Mesendoderm (in vitro differentiated cells): ENCODE measurements around the gene PHF13.

Experiments used
- DNase-seq: peaks from one replicate; pipeline ENCODE4 v3.0.0; 2013
- H2AK5ac ChIP-seq: 2 replicates; pipeline ENCODE4 v1.6.1; 2013; ENCODE audit warnings: low read length, inconsistent platforms
- H2BK120ac ChIP-seq: 2 replicates; pipeline ENCODE4 v1.6.1; 2013; ENCODE audit warnings: low read depth, mild to moderate bottlenecking, low read length, moderate library complexity, mixed read lengths
- H2BK15ac ChIP-seq: replicated peaks from 2 replicates; pipeline ENCODE4 v1.6.1; 2013; ENCODE audit warnings: low read depth, mild to moderate bottlenecking, moderate library complexity
- H2BK5ac ChIP-seq: 2 replicates; pipeline ENCODE4 v1.6.1; 2013; ENCODE audit warnings: low read length, inconsistent platforms
- H3K18ac ChIP-seq: 2 replicates; pipeline ENCODE4 v1.6.1; 2013; ENCODE audit warnings: mild to moderate bottlenecking, low read length, mixed read lengths
- H3K23ac ChIP-seq: one replicate; pipeline ENCODE4 v1.6.1; 2013; ENCODE audit warnings: low read length
- H3K27ac ChIP-seq: 2 replicates; pipeline ENCODE4 v1.5.1; 2013; ENCODE audit warnings: low read depth, mild to moderate bottlenecking, inconsistent platforms, low read length, moderate library complexity
- H3K27me3 ChIP-seq: 2 replicates; pipeline ENCODE4 v1.6.1; 2013; ENCODE audit warnings: low read length, control low read depth, mild to moderate bottlenecking, inconsistent platforms; ENCODE audit not compliant: insufficient read depth, poor library complexity
- H3K36me3 ChIP-seq: 2 replicates; pipeline ENCODE4 v1.6.1; 2013; ENCODE audit warnings: low read length, inconsistent platforms; ENCODE audit not compliant: control insufficient read depth, insufficient read depth
- H3K4ac ChIP-seq: one replicate; pipeline ENCODE4 v1.6.1; 2013; ENCODE audit warnings: low read depth, mild to moderate bottlenecking, low read length, moderate library complexity
- H3K4me1 ChIP-seq: 2 replicates; pipeline ENCODE4 v1.6.1; 2013; ENCODE audit warnings: low read depth, low read length, inconsistent platforms; ENCODE audit not compliant: control insufficient read depth
- H3K4me2 ChIP-seq: 2 replicates; pipeline ENCODE4 v1.6.1; 2013; ENCODE audit warnings: low read length
- H3K4me3 ChIP-seq: 2 replicates; pipeline ENCODE4 v1.5.1; 2013; ENCODE audit warnings: mild to moderate bottlenecking, low read length
- H3K56ac ChIP-seq: one replicate; pipeline ENCODE4 v1.6.1; 2013; ENCODE audit warnings: low read length
- H3K79me1 ChIP-seq: 2 replicates; pipeline ENCODE4 v1.6.1; 2013; ENCODE audit warnings: low read length, inconsistent platforms
- H3K79me2 ChIP-seq: 2 replicates; pipeline ENCODE4 v1.6.1; 2013; ENCODE audit warnings: mild to moderate bottlenecking, low read length; ENCODE audit not compliant: control insufficient read depth, insufficient read depth
- H3K9ac ChIP-seq: 2 replicates; pipeline ENCODE4 v1.6.1; 2013; ENCODE audit warnings: low read length, inconsistent platforms
- H4K5ac ChIP-seq: one replicate; pipeline ENCODE4 v1.6.1; 2013; ENCODE audit warnings: low read length
- H4K8ac ChIP-seq: one replicate; pipeline ENCODE4 v1.6.1; 2013; ENCODE audit warnings: low read depth, mild to moderate bottlenecking, control low read depth, low read length, moderate library complexity
- WGBS: extraction: QIAGEN DNeasy Blood & Tissue Kit; methylation state at CpG from one replicate; pipeline ENCODE4 v1.1.7; 2013; ENCODE audit warnings: low lambda C conversion rate, missing lambda C conversion rate; ENCODE audit not compliant: insufficient coverage; ENCODE audit errors: extremely low coverage; 5-methylcytosine and 5-hydroxymethylcytosine counted together

PHF13 gene

GRCh38 chr1:6588893-6589520 is 24.5 kb upstream of the PHF13 start:
- Histone ChIP-seq H3K79me2 (no peaks in the 10 kb centered on the region), H3K36me3 (peaks cover 8% of the 10 kb centered on the region), H2AK5ac (no peak overlapping the region), H3K4me2 (no peak overlapping the region), H2BK5ac (no peak overlapping the region), H3K4me3 (no peak overlapping the region), H4K8ac (no peak overlapping the region), H3K79me1 (no peaks in the 10 kb centered on the region), H2BK15ac (no peak overlapping the region), H3K56ac (no peak overlapping the region), H3K27me3 (no peaks in the 10 kb centered on the region), H3K4ac (no peak overlapping the region), H3K18ac (no peak overlapping the region), H3K23ac (no peak overlapping the region), H3K9ac (no peak overlapping the region), H3K4me1 (no peaks in the 10 kb centered on the region), H4K5ac (no peak overlapping the region), H3K27ac (no peak overlapping the region), H2BK120ac (no peak overlapping the region)
- DNase-seq = no peak
- no CpG with 5 or more reads among the region's 24 CpGs for WGBS

- no peak overlapping the region for H3K23ac ChIP-seq
- no peak overlapping the region for H3K4ac ChIP-seq
- no peaks in the 10 kb centered on the region for H3K79me2 ChIP-seq
- H2AK5ac ChIP-seq = no peak overlapping the region
- no peaks in the 10 kb centered on the region for H3K4me1 ChIP-seq
- H3K56ac ChIP-seq = no peak overlapping the region
- H4K5ac ChIP-seq = no peak overlapping the region
- no peak overlapping the region for H3K4me2 ChIP-seq
- no peaks in the 10 kb centered on the region for H3K27me3 ChIP-seq
- H3K36me3 ChIP-seq = peaks cover 8% of the 10 kb centered on the region
- H2BK5ac ChIP-seq = no peak overlapping the region
- no peak overlapping the region for H4K8ac ChIP-seq
- no peak overlapping the region for H3K9ac ChIP-seq
- H2BK120ac ChIP-seq = no peak overlapping the region
- no peak for DNase-seq
- no peak overlapping the region for H3K27ac ChIP-seq
- H3K4me3 ChIP-seq = no peak overlapping the region
- no CpG with 5 or more reads among the region's 7 CpGs for WGBS
- no peaks in the 10 kb centered on the region for H3K79me1 ChIP-seq
- no peak overlapping the region for H3K18ac ChIP-seq
- no peak overlapping the region for H2BK15ac ChIP-seq
Observed at GRCh38 chr1:6590046-6590445, 23.5 kb upstream of the PHF13 start.

GRCh38 chr1:6591222-6591621 is 22.3 kb upstream of the PHF13 start:
- H3K4me2 ChIP-seq = no peak overlapping the region
- H4K8ac ChIP-seq = no peak overlapping the region
- no peak overlapping the region for H3K9ac ChIP-seq
- no peak overlapping the region for H3K23ac ChIP-seq
- no peak overlapping the region for H3K56ac ChIP-seq
- no peak overlapping the region for H2BK120ac ChIP-seq
- H2BK5ac ChIP-seq = no peak overlapping the region
- H2BK15ac ChIP-seq = no peak overlapping the region
- H3K79me1 ChIP-seq = no peaks in the 10 kb centered on the region
- H3K36me3 ChIP-seq = peaks cover 8% of the 10 kb centered on the region
- no peak overlapping the region for H4K5ac ChIP-seq
- no peak overlapping the region for H3K4me3 ChIP-seq
- no peaks in the 10 kb centered on the region for H3K27me3 ChIP-seq
- no peaks in the 10 kb centered on the region for H3K4me1 ChIP-seq
- H2AK5ac ChIP-seq = no peak overlapping the region
- no peak for DNase-seq
- no peak overlapping the region for H3K4ac ChIP-seq
- no peaks in the 10 kb centered on the region for H3K79me2 ChIP-seq
- WGBS = no CpG with 5 or more reads among the region's 13 CpGs
- no peak overlapping the region for H3K18ac ChIP-seq
- H3K27ac ChIP-seq = no peak overlapping the region

- Histone ChIP-seq H2BK5ac (no peak overlapping the region), H3K9ac (no peak overlapping the region), H4K5ac (no peak overlapping the region), H3K4me1 (no peaks in the 10 kb centered on the region), H3K4ac (no peak overlapping the region), H2AK5ac (no peak overlapping the region), H2BK120ac (no peak overlapping the region), H3K79me2 (no peaks in the 10 kb centered on the region), H3K27me3 (no peaks in the 10 kb centered on the region), H3K27ac (no peak overlapping the region), H3K4me2 (no peak overlapping the region), H3K36me3 (peaks cover 8% of the 10 kb centered on the region), H3K18ac (no peak overlapping the region), H2BK15ac (no peak overlapping the region), H3K56ac (no peak overlapping the region), H3K23ac (no peak overlapping the region), H3K79me1 (peaks cover 2% of the 10 kb centered on the region), H4K8ac (no peak overlapping the region), H3K4me3 (no peak overlapping the region)
- WGBS = no CpG with 5 or more reads among the region's 6 CpGs
- no peak for DNase-seq
Observed at GRCh38 chr1:6591644-6592043, 21.9 kb upstream of the PHF13 start.

GRCh38 chr1:6592441-6592840 is 21.1 kb upstream of the PHF13 start:
- H3K79me2 ChIP-seq = peaks cover 2% of the 10 kb centered on the region
- peaks cover 5% of the 10 kb centered on the region for H3K79me1 ChIP-seq
- no peak overlapping the region for H3K4ac ChIP-seq
- H3K4me2 ChIP-seq = no peak overlapping the region
- no peak for DNase-seq
- no peak overlapping the region for H3K56ac ChIP-seq
- H4K8ac ChIP-seq = no peak overlapping the region
- H2AK5ac ChIP-seq = no peak overlapping the region
- H2BK15ac ChIP-seq = no peak overlapping the region
- H2BK5ac ChIP-seq = no peak overlapping the region
- H3K36me3 ChIP-seq = peaks cover 13% of the 10 kb centered on the region
- H2BK120ac ChIP-seq = no peak overlapping the region
- no peak overlapping the region for H3K23ac ChIP-seq
- H3K27me3 ChIP-seq = no peaks in the 10 kb centered on the region
- no peaks in the 10 kb centered on the region for H3K4me1 ChIP-seq
- no peak overlapping the region for H3K18ac ChIP-seq
- H4K5ac ChIP-seq = no peak overlapping the region
- H3K27ac ChIP-seq = no peak overlapping the region
- no CpG with 5 or more reads among the region's 5 CpGs for WGBS
- H3K4me3 ChIP-seq = no peak overlapping the region
- no peak overlapping the region for H3K9ac ChIP-seq
